ENCODE data around the gene TSPAN9. TPM values are rescaled to one million over a fixed set of nuclear protein-coding genes. Genes with fewer than 3 reads are reported as not detected.

The TSPAN9 gene
- total RNA-seq: 3.4 and 10.6 TPM in 2 replicates

GRCh38 chr12:3076730-3077571 is at the start of gene TSPAN9:
TSPAN9 (plus strand) TSS chr12:3077379; CDS start chr12:3201194, 123,815 bp downstream.

Other genes starting within 250 kb of the TSPAN9 start
- gene NRIP2, start 242.3 kb upstream of the TSPAN9 start, total RNA-seq: not detected in 2 replicates
- not detected in 2 replicates for gene TEX52, start 220.3 kb upstream of the TSPAN9 start, total RNA-seq
- gene FOXM1, start 200.2 kb upstream of the TSPAN9 start, total RNA-seq: 0.48 and 0.64 TPM in 2 replicates
- gene RHNO1, start 200.2 kb upstream of the TSPAN9 start, total RNA-seq: 14.9 and 23.7 TPM in 2 replicates
- gene TULP3, start 186.5 kb upstream of the TSPAN9 start, total RNA-seq: 9.4 and 12.5 TPM in 2 replicates
- 2.8 and 5.1 TPM in 2 replicates for gene TEAD4, start 118.0 kb upstream of the TSPAN9 start, total RNA-seq

All from tracheal epithelial cell (primary cell).